ENCODE results near the gene HPS5.

HPS5 gene

GRCh38 chr11:18308242-18308641, 13.7 kb downstream of the HPS5 start:
- no peak overlapping the region for H3K4me3 ChIP-seq (ENCODE audit: low read depth, low read length)
- in situ Hi-C loops (cut with HindIII; ENCODE audit: low sequenced_read_pairs), result no loop called here
- TF ChIP-seq CTCF (IDR thresholded peaks at IDR 0.05; ENCODE audit: low read depth, low read length), result no peak
- DNase-seq (ENCODE audit: low read depth, low spot score), result no peak

GRCh38 chr11:18307461-18308139, 14.3 kb downstream of the HPS5 start:
- TF ChIP-seq CTCF (IDR thresholded peaks at IDR 0.05; ENCODE audit: low read depth, low read length), result no peak
- no peak overlapping the region for H3K4me3 ChIP-seq (ENCODE audit: low read depth, low read length)
- DNase-seq (ENCODE audit: low read depth, low spot score), result no peak
- in situ Hi-C loops (cut with HindIII; ENCODE audit: low sequenced_read_pairs), result no loop called here

DNA sequence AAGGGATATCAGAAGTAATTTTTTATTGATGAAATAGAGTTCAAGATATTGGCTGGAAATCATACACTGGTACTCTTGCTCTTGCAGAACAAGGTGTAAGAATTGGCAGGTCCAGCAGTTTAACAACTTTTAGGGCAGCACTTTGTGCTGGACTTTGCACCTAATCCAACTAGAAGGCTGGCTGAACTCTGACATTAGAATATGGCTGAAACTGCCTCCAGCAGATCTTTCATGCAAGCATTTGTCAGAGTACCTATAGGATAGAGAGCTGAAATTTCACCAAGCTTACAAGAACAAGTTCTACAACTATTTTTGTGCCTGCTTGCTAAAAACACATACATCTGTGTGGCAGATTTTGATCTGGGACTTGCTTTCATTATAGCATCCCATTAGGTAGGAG, 17.2 kb downstream of the HPS5 start:
- TF ChIP-seq CTCF (IDR thresholded peaks at IDR 0.05; ENCODE audit: low read depth, low read length), result no peak
- DNase-seq (ENCODE audit: low read depth, low spot score), result no peak
- in situ Hi-C loops (cut with HindIII; ENCODE audit: low sequenced_read_pairs), result no loop called here
- no peak overlapping the region for H3K4me3 ChIP-seq (ENCODE audit: low read depth, low read length)

DNA sequence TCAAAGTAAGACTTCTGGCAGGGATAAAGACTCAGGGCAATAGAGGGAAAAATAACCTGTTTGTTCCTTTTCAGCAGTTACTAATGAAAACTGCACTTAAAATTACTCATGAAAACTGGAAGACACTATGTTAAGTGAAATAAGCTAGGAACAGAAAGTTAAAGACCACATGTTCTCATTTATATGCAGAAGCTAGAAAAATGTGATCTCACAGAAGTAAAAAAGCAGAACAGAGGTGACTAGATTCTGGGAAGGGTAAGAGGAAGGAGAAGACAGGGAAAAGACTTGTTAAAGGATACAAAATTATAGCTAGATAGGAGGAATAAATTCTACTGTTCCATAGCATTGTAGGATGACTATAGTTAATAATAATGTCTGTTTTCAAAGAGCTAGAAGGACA, 22.2 kb downstream of the HPS5 start:
- no peak for TF ChIP-seq CTCF (IDR thresholded peaks at IDR 0.05; ENCODE audit: low read depth, low read length)
- in situ Hi-C loops (cut with HindIII; ENCODE audit: low sequenced_read_pairs), result no loop called here
- DNase-seq (ENCODE audit: low read depth, low spot score), result no peak
- H3K4me3 ChIP-seq (ENCODE audit: low read depth, low read length), result no peak overlapping the region

DNA sequence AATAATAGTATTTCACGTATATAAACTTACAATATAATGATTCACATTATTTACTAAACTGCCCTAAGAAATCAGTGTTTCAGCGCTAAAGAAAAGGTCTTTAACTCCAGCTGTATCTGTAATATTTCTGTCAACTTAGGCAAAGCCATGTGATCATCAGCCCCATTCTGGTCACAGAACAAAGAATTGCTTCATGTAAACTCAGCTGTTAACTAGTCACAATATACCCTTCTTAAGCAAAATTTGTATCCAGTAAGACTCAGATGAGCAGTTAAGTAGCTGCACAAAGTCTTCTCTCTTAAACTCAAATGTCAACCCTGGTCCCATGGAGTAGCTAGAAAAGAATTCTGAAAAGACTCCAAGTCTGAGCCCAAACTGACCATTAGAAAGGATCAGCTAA, 26.6 kb downstream of the HPS5 start:
- no peak for DNase-seq (ENCODE audit: low read depth, low spot score)
- TF ChIP-seq CTCF (IDR thresholded peaks at IDR 0.05; ENCODE audit: low read depth, low read length), result no peak
- in situ Hi-C loops (cut with HindIII; ENCODE audit: low sequenced_read_pairs), result no loop called here
- no peak overlapping the region for H3K4me3 ChIP-seq (ENCODE audit: low read depth, low read length)

DNA sequence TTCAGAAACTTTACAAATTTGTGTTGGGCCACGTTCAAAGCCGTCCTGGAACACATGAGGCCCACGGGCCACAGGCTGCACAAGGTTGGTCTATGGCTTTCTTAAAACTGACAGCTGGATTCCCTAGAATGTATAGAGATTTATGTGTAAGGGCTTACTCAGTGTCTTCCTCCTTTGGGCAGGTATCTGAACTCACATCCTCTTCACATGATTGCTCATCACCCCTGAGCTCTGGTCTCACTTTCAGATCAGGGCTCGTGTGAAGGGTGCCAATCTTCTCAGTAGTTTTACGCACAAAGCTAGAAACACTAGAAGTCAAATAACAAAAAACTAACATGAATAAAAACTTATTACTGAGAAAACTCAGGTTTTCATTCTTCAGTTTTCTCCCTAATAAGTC, 27.1 kb downstream of the HPS5 start:
- DNase-seq (ENCODE audit: low read depth, low spot score), result no peak
- in situ Hi-C loops (cut with HindIII; ENCODE audit: low sequenced_read_pairs), result no loop called here
- H3K4me3 ChIP-seq (ENCODE audit: low read depth, low read length), result no peak overlapping the region
- TF ChIP-seq CTCF (IDR thresholded peaks at IDR 0.05; ENCODE audit: low read depth, low read length), result no peak
